Measurements from ENCODE around the gene PTPA.

The PTPA gene
- total RNA-seq = 50.0 to 51.0 reads per million in 2 donors

GRCh38 chr9:129110740-129111527, at the start of gene PTPA, which contains the start of gene CRAT:
PTPA (plus strand) TSS chr9:129111415; CDS start chr9:129111601, 186 bp downstream.
CRAT (minus strand) TSS chr9:129110793; CDS start chr9:129110509, 284 bp downstream.
- peak; percentile 97 for DNase-seq

DNA sequence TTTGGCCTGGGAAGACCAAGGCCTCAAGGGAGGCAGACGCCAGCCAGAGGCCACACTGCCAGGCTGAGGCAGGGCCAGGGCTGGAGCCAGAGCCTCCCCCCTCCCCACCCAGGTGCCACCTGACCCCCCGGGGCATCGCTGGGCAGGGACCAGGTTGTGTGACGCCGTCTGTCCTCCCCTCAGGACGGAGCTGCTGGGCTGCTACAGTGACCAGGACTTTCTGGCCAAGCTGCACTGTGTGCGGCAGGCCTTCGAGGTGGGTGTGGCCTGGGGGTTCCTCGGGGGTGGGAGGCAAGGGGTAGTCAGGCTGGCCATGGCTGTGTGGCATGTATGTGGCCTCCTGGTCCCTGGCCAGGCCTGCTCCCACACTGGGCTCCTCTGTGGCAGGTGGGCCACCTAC, 48.2 kb upstream of the PTPA start:
- DNase-seq = no peak

DNA sequence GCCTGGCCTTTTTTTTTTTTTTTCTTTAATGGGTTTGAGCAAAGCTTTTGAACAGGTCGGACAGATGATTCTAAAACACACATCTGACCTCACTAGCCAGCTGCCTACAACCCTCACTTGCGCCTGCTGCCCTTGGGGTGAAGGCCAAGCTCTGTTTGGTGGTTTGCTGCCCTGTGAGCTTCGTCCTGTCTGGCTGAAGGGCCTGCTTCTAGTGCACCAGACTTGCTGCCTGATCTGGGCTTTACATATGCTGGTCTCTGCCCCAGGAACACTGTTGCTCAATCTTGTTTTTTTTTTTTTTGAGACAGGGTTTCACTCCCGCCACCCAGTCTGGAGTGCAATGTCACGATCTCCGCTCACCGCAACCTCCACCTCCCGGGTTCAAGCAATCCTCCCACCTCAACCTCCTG, 46.7 kb upstream of the PTPA start:
- no peak for DNase-seq

- DNase-seq = no peak
These were observed 43.1 kb upstream of the PTPA start for GRCh38 chr9:129068110-129068509.

- peak; percentile 33 for DNase-seq
These were observed 42.0 kb upstream of the PTPA start for GRCh38 chr9:129068990-129069861.

DNA sequence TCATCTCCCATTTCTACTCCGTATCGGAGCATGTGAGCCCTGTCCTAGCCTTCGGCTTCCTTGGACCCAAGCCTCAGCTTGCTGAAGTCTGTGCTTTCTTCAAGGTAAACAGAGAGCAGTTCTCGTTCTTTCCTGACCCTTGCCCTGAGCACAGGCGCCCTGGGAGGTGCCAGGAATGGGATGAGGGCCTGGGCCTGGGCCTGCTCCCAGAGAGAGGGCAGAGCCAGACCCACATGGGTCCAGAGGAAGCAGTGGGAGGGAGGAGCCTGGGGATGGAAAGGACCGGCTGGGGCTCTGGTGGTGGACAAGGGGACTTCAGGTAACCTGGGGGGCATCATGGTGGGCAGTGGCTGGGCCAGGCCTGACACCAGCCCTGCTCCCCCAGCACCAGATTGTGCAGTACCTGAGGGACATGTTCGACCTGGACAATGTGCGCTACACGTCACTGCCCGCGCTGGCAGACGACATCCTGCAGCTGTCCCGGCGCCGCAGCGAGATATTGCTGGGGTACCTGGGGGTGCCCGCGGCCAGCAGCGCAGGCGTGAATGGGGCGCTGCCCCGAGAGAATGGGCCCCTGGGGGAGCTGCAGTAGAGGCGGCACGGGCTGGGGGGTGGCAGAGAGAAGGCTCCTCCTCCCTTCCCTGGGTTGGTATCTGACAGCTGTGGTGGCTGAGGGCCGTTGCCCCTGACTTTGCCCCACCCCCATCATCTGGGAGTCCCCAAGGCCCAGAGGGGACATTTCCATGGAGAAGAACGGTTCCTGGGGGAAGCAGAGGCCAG, 41.2 kb upstream of the PTPA start:
- DNase-seq = no peak

DNA sequence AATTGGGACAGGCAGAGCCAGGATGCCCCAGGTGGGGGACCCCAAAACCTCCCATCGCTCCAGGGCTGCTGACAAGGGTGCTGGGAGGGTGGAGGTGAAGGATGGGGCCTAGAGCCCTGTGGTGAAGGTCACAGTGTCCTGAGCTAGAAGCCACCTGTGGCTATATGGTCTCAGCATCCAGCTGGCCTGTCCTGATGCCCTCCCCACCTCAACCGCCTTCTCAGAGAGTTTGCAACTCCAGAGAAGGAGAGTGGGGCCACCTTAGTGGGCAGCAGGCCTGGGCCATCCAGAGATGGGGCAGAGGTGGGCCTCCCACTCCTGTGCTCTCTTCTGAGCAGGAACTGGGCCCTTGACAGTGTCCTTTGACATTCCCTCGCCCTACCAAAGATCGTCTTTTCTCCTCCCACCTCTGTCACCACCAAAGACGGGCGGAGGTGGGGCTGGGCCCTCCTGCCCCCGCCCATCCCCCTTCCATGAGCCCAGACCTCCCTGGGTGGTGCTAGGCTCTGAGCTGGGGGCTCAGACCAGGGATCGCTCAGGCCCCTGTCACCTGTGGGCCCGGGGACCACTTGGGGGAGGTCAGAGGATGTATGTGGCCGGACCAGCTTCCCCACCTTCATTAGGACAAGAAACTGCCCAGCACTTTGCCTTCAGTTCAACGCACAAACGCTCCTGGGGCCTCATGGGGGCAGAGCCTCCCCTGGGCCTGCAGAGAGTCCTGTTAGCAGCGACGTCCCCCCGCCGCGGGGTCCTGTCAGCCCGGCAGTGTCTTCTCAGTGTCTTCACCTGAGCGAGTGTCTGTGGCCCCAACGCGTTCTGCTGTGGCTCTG, 40.3 kb upstream of the PTPA start:
- DNase-seq = no peak

GRCh38 chr9:129071526-129072126, 39.6 kb upstream of the PTPA start:
- no peak for DNase-seq

GRCh38 chr9:129072171-129072570, 39.0 kb upstream of the PTPA start:
- DNase-seq = no peak

- DNase-seq = no peak
These were observed 37.8 kb upstream of the PTPA start for GRCh38 chr9:129073404-129073803.

GRCh38 chr9:129074106-129074505, 37.1 kb upstream of the PTPA start:
- no peak for DNase-seq

- DNase-seq = no peak
These were observed 35.1 kb upstream of the PTPA start for GRCh38 chr9:129075996-129076639.

DNA sequence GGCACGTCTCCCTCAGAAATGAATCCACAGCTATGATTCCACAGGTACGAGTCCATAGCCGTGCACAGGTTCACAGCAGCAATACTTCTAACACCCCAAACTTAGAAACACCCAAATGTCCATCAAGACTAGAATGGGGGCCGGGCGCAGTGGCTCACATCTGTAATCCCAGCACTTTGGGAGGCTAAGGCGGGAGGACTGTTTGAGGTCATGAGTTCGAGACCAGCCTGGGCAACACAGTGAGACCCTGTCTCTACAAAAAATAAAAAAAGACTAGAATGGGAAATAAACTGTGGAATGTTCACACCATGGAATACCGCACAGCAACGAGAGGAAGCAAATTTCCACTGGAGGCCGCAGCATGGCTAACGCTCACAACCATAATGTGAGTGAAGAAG, 34.6 kb upstream of the PTPA start:
- no peak for DNase-seq

- DNase-seq = no peak
These were observed 34.0 kb upstream of the PTPA start for GRCh38 chr9:129077236-129077635.

DNA sequence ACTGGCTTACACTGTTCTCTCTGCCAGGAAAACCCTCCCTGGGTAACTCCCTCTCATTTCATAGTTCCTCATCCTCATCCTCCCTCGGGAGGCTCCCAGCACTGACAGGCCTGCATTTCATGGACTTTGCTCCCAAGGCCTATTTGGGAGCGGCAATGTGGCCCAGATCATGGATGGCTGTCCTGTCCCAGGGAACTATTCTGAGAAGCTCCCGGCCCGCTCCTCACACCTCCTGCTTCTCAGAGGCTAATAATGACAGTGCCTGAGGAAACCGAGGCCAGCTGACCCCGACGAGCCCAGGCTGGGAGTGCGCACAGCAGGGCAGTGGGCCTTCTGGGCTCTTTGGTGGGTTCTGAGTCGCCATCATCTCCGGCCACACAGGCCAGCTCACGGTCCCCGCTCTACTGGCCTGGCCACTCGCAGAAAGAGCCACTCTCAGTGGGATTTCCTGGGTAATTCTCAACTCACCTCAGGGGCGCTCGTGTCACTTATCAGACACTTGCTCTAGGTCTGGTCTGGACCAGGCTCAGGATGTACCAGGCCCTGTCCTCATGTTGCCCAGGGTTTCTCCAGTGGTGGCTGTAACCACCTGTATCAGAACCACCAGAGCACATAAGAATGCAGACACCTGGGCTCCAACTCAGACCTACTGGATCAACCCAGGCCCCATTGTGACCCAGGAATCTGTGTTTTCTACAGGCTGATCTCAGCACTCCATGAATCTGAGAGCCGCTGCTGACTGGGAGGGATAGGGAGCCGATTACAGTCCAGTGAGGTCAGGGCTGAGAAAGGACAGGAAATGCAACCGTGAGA, 32.3 kb upstream of the PTPA start:
- no peak for DNase-seq

GRCh38 chr9:129079829-129080228, 31.4 kb upstream of the PTPA start:
- no peak for DNase-seq

GRCh38 chr9:129080298-129080600, 31.0 kb upstream of the PTPA start:
- DNase-seq = no peak

DNA sequence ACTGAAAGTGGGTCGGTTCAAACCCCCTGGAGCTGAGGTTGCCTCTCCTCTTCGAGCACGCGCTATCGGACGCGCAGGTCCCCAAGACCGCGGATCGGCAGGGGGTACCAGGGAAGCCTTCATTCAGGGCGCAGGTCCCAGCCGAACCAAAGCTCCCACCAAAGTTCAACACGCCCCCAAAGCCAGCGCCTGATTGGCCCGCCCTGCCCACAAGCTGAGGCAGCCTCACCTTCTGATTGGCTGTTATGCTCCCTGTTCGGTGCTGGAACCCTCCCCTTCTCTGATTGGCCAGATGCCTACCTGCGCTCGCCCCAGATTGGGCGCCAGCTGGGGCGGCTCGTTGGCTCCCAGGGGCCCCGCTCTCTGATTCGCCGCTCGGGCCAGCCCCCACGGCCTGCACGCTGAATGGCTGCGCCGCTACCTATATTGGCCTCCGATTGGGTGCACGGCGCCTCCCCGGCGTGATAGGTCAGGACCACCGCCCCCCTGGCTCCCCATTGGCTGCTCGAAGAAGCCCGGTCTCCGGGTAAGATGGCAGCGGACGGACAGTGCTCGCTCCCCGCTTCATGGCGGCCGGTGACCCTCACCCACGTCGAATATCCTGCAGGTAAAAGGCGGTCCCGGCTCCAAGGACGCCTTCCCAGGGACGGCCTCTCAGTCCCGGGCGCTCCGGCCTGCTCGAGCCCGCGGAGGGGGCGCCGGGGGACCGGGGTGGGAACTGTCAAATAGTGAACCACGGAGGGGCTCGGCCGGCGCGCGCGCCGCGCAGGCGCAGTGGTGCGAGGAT, 30.4 kb upstream of the PTPA start, which contains the start of gene DOLPP1:
TSS of gene DOLPP1 (plus strand) at position 511 of the 787 bp plus-strand sequence. CDS start at position 532, 21 bp downstream.
- DNase-seq = peak; percentile 97

DNA sequence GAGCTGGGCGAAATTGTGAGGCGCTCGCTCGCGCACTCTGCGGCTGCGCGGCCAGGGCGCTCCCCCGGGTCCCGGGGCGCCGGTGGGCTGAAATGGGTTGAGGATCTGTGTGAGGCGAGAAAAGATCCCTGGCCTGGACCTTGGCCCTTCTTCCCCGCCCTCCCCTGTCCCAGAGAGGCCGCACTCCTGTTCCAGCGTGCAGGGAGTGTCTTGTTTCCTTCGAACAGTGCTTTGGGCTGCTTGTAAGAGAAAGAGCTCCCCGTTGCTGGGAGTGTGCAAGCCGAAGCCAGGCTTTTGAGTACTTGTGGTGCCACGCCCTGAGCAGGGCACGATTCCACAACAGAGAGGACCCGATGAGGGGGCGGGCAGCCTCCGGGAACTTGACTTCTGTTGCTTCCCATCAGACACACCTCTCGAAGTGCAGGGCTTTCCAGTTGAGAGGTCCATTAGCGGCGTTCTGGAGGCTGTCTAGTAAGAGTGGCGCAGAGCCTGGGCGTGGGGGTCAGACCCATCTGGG, 29.8 kb upstream of the PTPA start:
- DNase-seq = no peak

Data from activated gamma-delta T cell (primary cell).